ENCODE data around the gene SLC9A3. TPM values are rescaled to one million over a fixed set of nuclear protein-coding genes. Genes with fewer than 3 reads are reported as not detected.

The SLC9A3 gene
- total and polyA plus RNA-seq, 8 donors, result 2.7 to 142 (median 14.9) TPM

DNA sequence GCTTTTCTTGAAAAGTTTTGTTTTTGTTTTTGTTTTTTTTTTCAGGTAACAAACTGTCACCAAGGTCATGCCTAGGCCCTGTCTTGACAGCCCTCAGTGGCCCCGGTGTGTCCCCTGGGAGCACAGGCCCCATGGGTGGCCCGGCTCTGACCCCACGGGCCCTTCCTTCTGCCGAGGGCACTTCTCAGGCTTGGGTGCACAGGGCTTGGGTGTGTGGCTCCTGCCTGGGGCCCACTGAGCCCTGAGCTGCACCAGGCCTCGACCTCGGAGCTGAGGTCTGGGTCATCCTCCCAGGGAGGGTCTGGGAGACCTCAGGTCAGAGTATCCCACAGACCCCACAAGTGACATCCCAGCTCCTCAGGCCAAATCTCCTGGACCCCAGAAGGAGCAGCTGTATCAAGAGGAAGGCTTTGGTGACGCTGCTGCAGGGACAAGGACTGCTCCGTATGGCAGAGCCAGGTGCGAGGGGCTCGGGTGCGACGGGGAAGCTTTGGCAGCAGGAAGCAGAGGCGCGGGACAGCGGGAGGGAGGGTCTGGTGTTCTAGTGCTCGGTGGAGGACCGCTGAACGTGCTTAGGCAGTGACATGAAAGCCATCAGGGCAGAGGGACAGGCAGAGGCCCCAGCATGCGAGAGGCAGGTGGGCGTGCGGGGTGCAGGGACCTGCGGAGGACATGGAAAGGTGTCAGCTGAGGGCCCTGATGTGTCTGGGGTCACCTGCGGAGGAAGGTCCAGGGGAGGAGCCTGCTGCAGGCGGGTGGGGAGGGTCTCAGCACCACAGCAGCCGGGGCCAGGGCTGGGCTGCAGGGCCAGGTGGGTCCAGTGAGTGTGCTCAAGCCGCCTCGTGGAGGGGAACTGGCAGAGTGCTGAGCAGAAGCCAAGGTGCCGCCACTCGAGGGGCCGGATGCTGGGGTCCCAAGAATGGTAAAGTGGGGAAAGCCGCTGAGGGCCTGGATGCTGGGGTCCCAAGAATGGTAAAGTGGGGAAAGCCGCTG, 18.4 kb upstream of the SLC9A3 start:
- peaks cover 0 to 23% (median 15%) of the 10 kb centered on the region in 4 donors for H3K4me1 ChIP-seq
- H3K36me3 ChIP-seq, result no peaks in the 10 kb centered on the region
- WGBS, 5 donors, result 86 to 93% (median 88%) methylated on average over 29 to 32 of the region's 32 CpGs
- H3K27ac ChIP-seq, result no peak overlapping the region
- no peak overlapping the region for H3K4me3 ChIP-seq
- intact Hi-C loops (cut with DNase I; ENCODE audit: low total_unique reads), result no loop called here
- H3K9me3 ChIP-seq, result no peaks in the 10 kb centered on the region
- H3K27me3 ChIP-seq, result peaks cover 0 to 85% (median 18%) of the 10 kb centered on the region in 3 donors
- no peak for DNase-seq
- no peak for TF ChIP-seq EP300 (IDR thresholded peaks at IDR 0.05)
- TF ChIP-seq POLR2AphosphoS5 (IDR thresholded peaks at IDR 0.05), result no peak
- TF ChIP-seq, protein P1, sequence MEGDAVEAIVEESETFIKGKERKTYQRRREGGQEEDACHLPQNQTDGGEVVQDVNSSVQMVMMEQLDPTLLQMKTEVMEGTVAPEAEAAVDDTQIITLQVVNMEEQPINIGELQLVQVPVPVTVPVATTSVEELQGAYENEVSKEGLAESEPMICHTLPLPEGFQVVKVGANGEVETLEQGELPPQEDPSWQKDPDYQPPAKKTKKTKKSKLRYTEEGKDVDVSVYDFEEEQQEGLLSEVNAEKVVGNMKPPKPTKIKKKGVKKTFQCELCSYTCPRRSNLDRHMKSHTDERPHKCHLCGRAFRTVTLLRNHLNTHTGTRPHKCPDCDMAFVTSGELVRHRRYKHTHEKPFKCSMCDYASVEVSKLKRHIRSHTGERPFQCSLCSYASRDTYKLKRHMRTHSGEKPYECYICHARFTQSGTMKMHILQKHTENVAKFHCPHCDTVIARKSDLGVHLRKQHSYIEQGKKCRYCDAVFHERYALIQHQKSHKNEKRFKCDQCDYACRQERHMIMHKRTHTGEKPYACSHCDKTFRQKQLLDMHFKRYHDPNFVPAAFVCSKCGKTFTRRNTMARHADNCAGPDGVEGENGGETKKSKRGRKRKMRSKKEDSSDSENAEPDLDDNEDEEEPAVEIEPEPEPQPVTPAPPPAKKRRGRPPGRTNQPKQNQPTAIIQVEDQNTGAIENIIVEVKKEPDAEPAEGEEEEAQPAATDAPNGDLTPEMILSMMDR (IDR thresholded peaks at IDR 0.05), result no peak
- TF ChIP-seq POLR2A (IDR thresholded peaks at IDR 0.05), result no peak

DNA sequence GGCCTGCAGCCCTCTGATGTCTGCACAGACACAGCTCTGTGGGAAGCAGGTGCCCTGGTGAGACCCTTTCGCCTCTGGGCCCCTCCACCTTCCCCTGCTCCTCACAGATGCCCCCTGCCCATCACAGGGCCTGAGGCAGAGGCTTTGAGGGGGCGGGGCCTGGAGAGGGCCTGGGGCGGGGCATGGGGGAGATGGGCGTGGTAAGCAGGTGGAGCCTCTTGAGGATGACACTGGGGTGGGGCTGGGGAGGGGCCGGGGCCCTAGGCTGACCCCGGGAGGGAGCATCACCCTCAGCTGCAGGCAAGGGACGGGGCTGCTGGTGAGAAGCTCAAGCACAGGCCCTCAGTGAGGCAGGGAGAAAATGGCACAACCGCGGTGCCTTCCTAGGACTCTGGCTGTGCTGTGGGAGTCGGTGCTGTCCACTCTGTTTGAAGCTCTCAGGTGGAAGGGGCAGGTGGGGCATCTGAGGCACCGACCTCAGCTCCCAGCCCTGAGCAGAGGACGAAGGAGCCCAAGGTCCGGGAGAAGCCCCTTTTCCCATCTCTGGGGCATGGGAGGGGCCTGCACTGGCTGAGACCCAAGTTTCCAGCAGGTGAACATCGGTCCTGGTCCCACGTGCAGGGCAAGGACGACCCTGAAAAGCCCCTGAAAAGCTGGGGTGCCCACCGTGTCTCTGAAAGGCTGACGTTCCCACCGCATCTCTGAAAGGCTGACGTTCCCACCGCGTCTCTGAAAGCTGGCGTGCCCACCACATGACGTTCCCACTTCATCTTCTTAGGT, 17.5 kb upstream of the SLC9A3 start:
- Histone ChIP-seq H3K4me3 (no peak overlapping the region), H3K27ac (no peak overlapping the region), H3K4me1 (peaks cover 0 to 23% (median 15%) of the 10 kb centered on the region in 4 donors), H3K9me3 (no peaks in the 10 kb centered on the region), H3K36me3 (no peaks in the 10 kb centered on the region), H3K27me3 (peaks cover 0 to 82% (median 18%) of the 10 kb centered on the region in 3 donors)
- TF ChIP-seq POLR2AphosphoS5 (IDR thresholded peaks at IDR 0.05) (no peak), EP300 (IDR thresholded peaks at IDR 0.05) (no peak)
- TF ChIP-seq, protein P1 (IDR thresholded peaks at IDR 0.05), result no peak
- intact Hi-C loops (cut with DNase I; ENCODE audit: low total_unique reads), result no loop called here
- WGBS, 5 donors, result 77 to 82% (median 80%) methylated on average over 13 to 24 of the region's 24 CpGs
- no peak for DNase-seq

DNA sequence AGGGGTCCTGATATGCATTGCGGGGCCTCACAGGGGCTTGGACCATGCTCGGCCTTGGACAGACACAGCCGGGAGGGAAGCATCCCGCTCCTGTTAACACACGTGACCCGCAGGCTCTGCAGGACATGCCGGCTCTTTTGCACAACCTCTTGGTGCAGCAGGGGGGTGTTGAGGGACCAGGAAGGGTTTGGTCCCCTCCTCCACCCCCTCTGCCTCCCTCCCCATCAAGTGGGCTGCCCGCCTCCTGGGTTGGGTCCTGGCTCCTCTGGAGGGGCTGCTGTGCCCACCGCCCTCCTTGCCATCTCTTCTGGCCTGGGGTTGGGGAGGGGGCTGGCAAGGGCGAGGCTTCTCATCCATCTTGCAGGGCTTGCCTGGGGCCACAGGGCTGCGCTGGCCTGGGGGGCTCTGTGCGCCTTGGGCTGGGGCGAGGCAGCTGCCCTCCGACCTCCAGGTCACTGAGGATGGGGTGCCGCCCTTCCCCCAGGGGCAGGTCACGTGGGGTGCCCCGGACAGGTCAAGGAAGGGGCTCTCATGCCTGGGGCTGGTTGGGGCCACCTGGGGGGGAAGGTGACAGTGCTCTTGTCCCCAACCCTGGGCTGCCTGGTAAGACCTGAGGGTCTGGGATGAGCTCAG, 16.8 kb upstream of the SLC9A3 start:
- no peak overlapping the region for H3K27ac ChIP-seq
- H3K27me3 ChIP-seq, result peaks cover 0 to 81% (median 18%) of the 10 kb centered on the region in 3 donors
- no peaks in the 10 kb centered on the region for H3K9me3 ChIP-seq
- no peaks in the 10 kb centered on the region for H3K36me3 ChIP-seq
- intact Hi-C loops (cut with DNase I; ENCODE audit: low total_unique reads), result no loop called here
- TF ChIP-seq, protein P1 (IDR thresholded peaks at IDR 0.05), result no peak
- 70 to 83% (median 79%) methylated on average over 13 to 17 of the region's 17 CpGs for WGBS, 5 donors
- no peak overlapping the region for H3K4me3 ChIP-seq
- H3K4me1 ChIP-seq, result peaks cover 0 to 23% (median 15%) of the 10 kb centered on the region in 4 donors
- no peak for DNase-seq
